HL-60 (cell line): ENCODE data around the gene SLC35A3.

Source experiments
- DNase-seq, 2 experiments: peaks; one replicate each; pipeline ENCODE4 v3.0.0-alpha.2; 2010 to 2020; ENCODE audit warnings: low read depth in 1 of 2, low spot score in 1 of 2
- H3K27ac ChIP-seq: fragments of 250-450 bp; sonication (Bioruptor Pico); replicated peaks from 2 replicates; pipeline ENCODE4 v1.5.1; 2020; ENCODE audit warnings: mild to moderate bottlenecking, moderate library complexity
- H3K27me3 ChIP-seq: fragments of 250-450 bp; sonication (Bioruptor Pico); 2 replicates; pipeline ENCODE4 v1.5.1; 2021; ENCODE audit warnings: mild to moderate bottlenecking, moderate library complexity; ENCODE audit not compliant: insufficient read depth, poor library complexity, severe bottlenecking
- H3K4me3 ChIP-seq: replicated peaks from 2 replicates; pipeline ENCODE4 v1.5.1; 2011; ENCODE audit warnings: mild to moderate bottlenecking, control low read depth, low read length; ENCODE audit not compliant: insufficient read depth
- CTCF ChIP-seq: IDR thresholded peaks from one replicate; pipeline ENCODE4 v1.5.1; 2011; ENCODE audit warnings: low read length, control low read depth, inconsistent platforms; ENCODE audit not compliant: insufficient read depth
- GABPA ChIP-seq: IDR thresholded peaks from 2 replicates; pipeline ENCODE4 v1.6.1; 2012; ENCODE audit warnings: low read depth
- POLR2AphosphoS5 ChIP-seq: IDR thresholded peaks from 2 replicates; pipeline ENCODE4 v1.6.1; 2012; ENCODE audit warnings: low read depth
- REST ChIP-seq: IDR thresholded peaks from 2 replicates; pipeline ENCODE4 v1.6.1; 2012; ENCODE audit warnings: low read depth; ENCODE audit not compliant: insufficient replicate concordance
- SPI1 ChIP-seq: IDR thresholded peaks from 2 replicates; pipeline ENCODE4 v1.6.1; 2012; ENCODE audit warnings: low read depth, mild to moderate bottlenecking, borderline replicate concordance

Gene SLC35A3

GRCh38 chr1:100038660-100039287 is 69.0 kb downstream of the SLC35A3 start:
- TF ChIP-seq POLR2AphosphoS5 = no peak
- no peak for TF ChIP-seq REST
- no peak for TF ChIP-seq SPI1
- TF ChIP-seq CTCF = no peak
- TF ChIP-seq GABPA = no peak
- no peaks in the 10 kb centered on the region for H3K27me3 ChIP-seq
- DNase-seq = peak; percentile 35 to 66
- H3K27ac ChIP-seq = peak overlapping the region; percentile 90
- H3K4me3 ChIP-seq = peak overlapping the region; percentile 82

GRCh38 chr1:100039591-100039990 is 69.8 kb downstream of the SLC35A3 start:
- TF ChIP-seq SPI1 = no peak
- TF ChIP-seq POLR2AphosphoS5 = no peak
- no peak for TF ChIP-seq CTCF
- TF ChIP-seq GABPA = no peak
- TF ChIP-seq REST = no peak

GRCh38 chr1:100045206-100045605 is 75.4 kb downstream of the SLC35A3 start:
- H3K27ac ChIP-seq = no peak overlapping the region
- H3K4me3 ChIP-seq = no peak overlapping the region
- TF ChIP-seq GABPA (no peak), SPI1 (peak; percentile 6; the same call in 1 of the 2 replicates), CTCF (no peak), POLR2AphosphoS5 (no peak), REST (no peak)
- DNase-seq = no peak
- H3K27me3 ChIP-seq = no peaks in the 10 kb centered on the region

More at GRCh38 chr1:100039591-100039990, 69.8 kb downstream of the SLC35A3 start:
- Histone ChIP-seq H3K27ac (peak overlapping the region; percentile 90), H3K4me3 (peak overlapping the region; percentile 82), H3K27me3 (no peaks in the 10 kb centered on the region)
- no peak for DNase-seq
